Measurements from ENCODE around the gene VRK3.

The VRK3 gene

GRCh38 chr19:50030937-50031336 lies 5.8 kb upstream of the VRK3 start:
- no peak for DNase-seq (ENCODE audit: low read depth, low spot score)

- no peak for DNase-seq (ENCODE audit: low read depth, low spot score)
These were observed 5.1 kb upstream of the VRK3 start for GRCh38 chr19:50030225-50030624.

GRCh38 chr19:50026550-50026906 lies 1.4 kb upstream of the VRK3 start:
- no peak for DNase-seq (ENCODE audit: low read depth, low spot score)

GRCh38 chr19:50025794-50026549 lies 800 bp upstream of the VRK3 start, which contains the start of gene ZNF473:
Gene ZNF473 (plus strand): TSS chr19:50026005. CDS start chr19:50031083, 5,078 bp downstream.
- peak; percentile 98 for DNase-seq (ENCODE audit: low read depth, low spot score)

- DNase-seq (ENCODE audit: low read depth, low spot score), result no peak
These were observed 502 bp downstream of the VRK3 start for GRCh38 chr19:50024719-50025021.

GRCh38 chr19:50022823-50023222 lies 2.3 kb downstream of the VRK3 start:
- no peak for DNase-seq (ENCODE audit: low read depth, low spot score)

- DNase-seq (ENCODE audit: low read depth, low spot score), result no peak
These were observed 4.7 kb downstream of the VRK3 start for GRCh38 chr19:50020481-50020880.

- DNase-seq (ENCODE audit: low read depth, low spot score), result no peak
These were observed 8.9 kb downstream of the VRK3 start for GRCh38 chr19:50016225-50016807.

- DNase-seq (ENCODE audit: low read depth, low spot score), result peak; percentile 66
These were observed 16.6 kb downstream of the VRK3 start for GRCh38 chr19:50008532-50008931.

GRCh38 chr19:50007947-50008346 lies 17.2 kb downstream of the VRK3 start:
- DNase-seq (ENCODE audit: low read depth, low spot score), result no peak

GRCh38 chr19:50007170-50007569 lies 18.0 kb downstream of the VRK3 start:
- DNase-seq (ENCODE audit: low read depth, low spot score), result no peak

- DNase-seq (ENCODE audit: low read depth, low spot score), result no peak
These were observed 19.7 kb downstream of the VRK3 start for GRCh38 chr19:50005428-50005827.

- DNase-seq (ENCODE audit: low read depth, low spot score), result no peak
These were observed 21.3 kb downstream of the VRK3 start for GRCh38 chr19:50003810-50004419.

GRCh38 chr19:50003254-50003788 lies 21.9 kb downstream of the VRK3 start:
- DNase-seq (ENCODE audit: low read depth, low spot score), result no peak

- no peak for DNase-seq (ENCODE audit: low read depth, low spot score)
These were observed 22.7 kb downstream of the VRK3 start for GRCh38 chr19:50002386-50002960.

GRCh38 chr19:50001775-50002174 lies 23.4 kb downstream of the VRK3 start:
- DNase-seq (ENCODE audit: low read depth, low spot score), result no peak

- no peak for DNase-seq (ENCODE audit: low read depth, low spot score)
These were observed 24.2 kb downstream of the VRK3 start for GRCh38 chr19:50000841-50001557.

- DNase-seq (ENCODE audit: low read depth, low spot score), result no peak
These were observed 24.9 kb downstream of the VRK3 start for GRCh38 chr19:50000038-50000840.

GRCh38 chr19:49999371-50000010 lies 25.7 kb downstream of the VRK3 start:
- no peak for DNase-seq (ENCODE audit: low read depth, low spot score)

GRCh38 chr19:49997709-49998108 lies 27.5 kb downstream of the VRK3 start:
- peak; percentile 59 for DNase-seq (ENCODE audit: low read depth, low spot score)

- no peak for DNase-seq (ENCODE audit: low read depth, low spot score)
These were observed 36.7 kb downstream of the VRK3 start for GRCh38 chr19:49988433-49988832.
